Measurements from ENCODE around the gene MRTFA. TPM values are rescaled to one million over a fixed set of nuclear protein-coding genes. Genes with fewer than 3 reads are reported as not detected.

Gene MRTFA
- total and polyA plus RNA-seq, 9 of the 15 experiments (the other 6 are each of a cell fraction or from before 2014, with no cell fraction given), result 0.84 to 21.1 (median 3.7) TPM

GRCh38 chr22:40487663-40488249 lies 148.8 kb downstream of the MRTFA start:
- no TSS peak for BruUV-seq (replicated peaks)
- no peaks in the 10 kb centered on the region; the same call in 2 of the 3 replicates for H3K79me2 ChIP-seq (ENCODE audit: control insufficient read depth, insufficient read depth, low read length)
- in situ Hi-C loops (cut with MboI), result loop anchor here (5.0 kb wide), 1 partner anchor 55 kb away; no protein-coding TSS in a partner anchor
- H3K27me3 ChIP-seq (ENCODE audit: control insufficient read depth in 2 of 2, insufficient read depth in 2 of 2, low read length in 2 of 2), result no peaks in the 10 kb centered on the region
- no peak overlapping the region for H2AFZ ChIP-seq (ENCODE audit: low read depth, low read length)
- no peak overlapping the region for H3K27ac ChIP-seq (ENCODE audit: extremely low read depth, low read depth, low read length)
- 29% methylated on average over 3 of the region's 3 CpGs for WGBS (ENCODE audit: insufficient coverage, low coverage, missing lambda C conversion rate)
- H4K20me1 ChIP-seq (replicated peaks; ENCODE audit: control insufficient read depth, insufficient read depth, low read length), result no peaks in the 10 kb centered on the region; the same call in 1 of the 2 replicates
- intact Hi-C loops (cut with micrococcal nuclease), result loop anchor here (2.0 kb wide), 1 partner anchor 51 kb away; no protein-coding TSS in a partner anchor
- DNase-seq (ENCODE audit: extremely low read depth in 1 of 4, low spot score in 3 of 4), result peak in 3 of 4 experiments; percentile 17 to 25 (median 20)
- H3K9ac ChIP-seq (ENCODE audit: insufficient read depth in 1 of 2, low read depth in 2 of 2, low read length in 2 of 2), result no peak overlapping the region
- no peak overlapping the region for H3K4me2 ChIP-seq (ENCODE audit: insufficient read depth, low read length)
- no peak overlapping the region for H3K4me3 ChIP-seq
- H3K36me3 ChIP-seq (ENCODE audit: control insufficient read depth, insufficient read depth, low read length), result no peaks in the 10 kb centered on the region
- no peaks in the 10 kb centered on the region for H3K9me1 ChIP-seq (ENCODE audit: control insufficient read depth, insufficient read depth, low read length)
- no peaks in the 10 kb centered on the region for H3K9me3 ChIP-seq (replicated peaks; ENCODE audit: control insufficient read depth, insufficient read depth, low read depth, low read length)
- ChIA-PET POLR2A (interaction anchor here (0.9 kb wide), 1 partner anchor 110 kb away, joined by 3 read pairs; no protein-coding TSS in a partner anchor), CTCF (ENCODE audit: low intra/inter-chr PET ratio) (interaction anchor here (1.4 kb wide), 1 partner anchor 51 kb away, joined by 9 read pairs; no protein-coding TSS in a partner anchor)
- H3K4me1 ChIP-seq (replicated peaks in 1 of 2; ENCODE audit: control insufficient read depth in 2 of 2, insufficient read depth in 2 of 2, low read length in 2 of 2), result 0 out of 5 replicates have a peak, but pooled peaks cover 0 to 8% of the 10 kb centered on the region in 2 experiments
- ATAC-seq, result peak; percentile 55; the same call in 1 of the 3 replicates
- peak; percentile 76 for FAIRE-seq
- TF ChIP-seq ZKSCAN3 (CRISPR knock-in tag; IDR thresholded peaks at IDR 0.05), result no peak
- TF ChIP-seq, protein P1, sequence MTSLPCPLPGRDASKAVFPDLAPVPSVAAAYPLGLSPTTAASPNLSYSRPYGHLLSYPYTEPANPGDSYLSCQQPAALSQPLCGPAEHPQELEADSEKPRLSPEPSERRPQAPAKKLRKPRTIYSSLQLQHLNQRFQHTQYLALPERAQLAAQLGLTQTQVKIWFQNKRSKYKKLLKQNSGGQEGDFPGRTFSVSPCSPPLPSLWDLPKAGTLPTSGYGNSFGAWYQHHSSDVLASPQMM (CRISPR knock-in tag; IDR thresholded peaks at IDR 0.05), result no peak
- peak; percentile 48 to 66 for TF ChIP-seq RAD21 (CRISPR knock-in tag; conservative IDR thresholded peaks at IDR 0.05 in 1 of 2, IDR thresholded peaks at IDR 0.05 in 1 of 2)
- TF ChIP-seq ZC3H11A (IDR thresholded peaks at IDR 0.05; ENCODE audit: low read depth, low read length), result no peak
- TF ChIP-seq PHF21A (IDR thresholded peaks at IDR 0.05; ENCODE audit: borderline replicate concordance, low read depth), result no peak
- TF ChIP-seq PRMT5 (CRISPR knock-in tag; IDR thresholded peaks at IDR 0.05), result no peak
- no peak for TF ChIP-seq GATAD2B (IDR thresholded peaks at IDR 0.05; ENCODE audit: borderline replicate concordance)
- TF ChIP-seq MCM5 (IDR thresholded peaks at IDR 0.05; ENCODE audit: low read depth), result no peak
- no peak for TF ChIP-seq E2F5 (CRISPR knock-in tag; IDR thresholded peaks at IDR 0.05)
- TF ChIP-seq, protein P2, sequence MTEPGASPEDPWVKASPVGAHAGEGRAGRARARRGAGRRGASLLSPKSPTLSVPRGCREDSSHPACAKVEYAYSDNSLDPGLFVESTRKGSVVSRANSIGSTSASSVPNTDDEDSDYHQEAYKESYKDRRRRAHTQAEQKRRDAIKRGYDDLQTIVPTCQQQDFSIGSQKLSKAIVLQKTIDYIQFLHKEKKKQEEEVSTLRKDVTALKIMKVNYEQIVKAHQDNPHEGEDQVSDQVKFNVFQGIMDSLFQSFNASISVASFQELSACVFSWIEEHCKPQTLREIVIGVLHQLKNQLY (CRISPR knock-in tag; conservative IDR thresholded peaks at IDR 0.05), result no peak
- TF ChIP-seq POLR2AphosphoS2 (IDR thresholded peaks at IDR 0.05; ENCODE audit: low read length), result no peak
- TF ChIP-seq ZNF324 (CRISPR knock-in tag; IDR thresholded peaks at IDR 0.05), result no peak
- TF ChIP-seq FOXA3 (CRISPR knock-in tag; conservative IDR thresholded peaks at IDR 0.05 in 1 of 2, IDR thresholded peaks at IDR 0.05 in 1 of 2), result no peak
- no peak for TF ChIP-seq ZNF133 (CRISPR knock-in tag; IDR thresholded peaks at IDR 0.05)
